D721Med (cell line): ENCODE data around the gene SLC25A39.

Experiments
- DNase-seq: peaks from one replicate; pipeline ENCODE4 v3.0.0; 2011; ENCODE audit warnings: low spot score; ENCODE audit not compliant: insufficient read length
- FAIRE-seq: peaks from 2 replicates; lab custom pipeline; 2011; peaks lifted over from hg19 to GRCh38; lab: Jason Lieb, UNC
- CTCF ChIP-seq: IDR thresholded peaks from 2 replicates; pipeline ENCODE4 v1.5.1; 2012; ENCODE audit warnings: mild to moderate bottlenecking, control low read depth; ENCODE audit not compliant: insufficient read depth; ENCODE audit errors: missing control alignments

The SLC25A39 gene

GRCh38 chr17:44307387-44308186 lies 17.0 kb downstream of the SLC25A39 start:
- FAIRE-seq: no peak
- no peak for TF ChIP-seq CTCF
- DNase-seq: peak; percentile 80

GRCh38 chr17:44304651-44305050 lies 20.0 kb downstream of the SLC25A39 start:
- DNase-seq (no peak), FAIRE-seq (no peak)
- no peak for TF ChIP-seq CTCF

GRCh38 chr17:44297975-44298374 lies 26.6 kb downstream of the SLC25A39 start:
- TF ChIP-seq CTCF: no peak
- FAIRE-seq: no peak
- DNase-seq: no peak

GRCh38 chr17:44293509-44294226 lies 31.0 kb downstream of the SLC25A39 start:
- DNase-seq (no peak), FAIRE-seq (no peak)
- TF ChIP-seq CTCF: no peak

- no peak for DNase-seq
- no peak for TF ChIP-seq CTCF
- no peak for FAIRE-seq
These were observed 37.0 kb downstream of the SLC25A39 start for GRCh38 chr17:44287651-44288050.

- no peak for TF ChIP-seq CTCF
- FAIRE-seq (no peak), DNase-seq (no peak)
These were observed 40.6 kb downstream of the SLC25A39 start for GRCh38 chr17:44284024-44284400.
